Breast epithelium (tissue), 4 donors: ENCODE results near the gene NDOR1. TPM values are rescaled to one million over a fixed set of nuclear protein-coding genes. Genes with fewer than 3 reads are reported as not detected.

Experiments
- DNase-seq, 2 donors: peaks; one replicate each; pipeline ENCODE4 v3.0.0-alpha.2; 2019; ENCODE audit warnings: low spot score in 2 of 2
- H3K27ac ChIP-seq, 2 donors: fragments of 200-600 bp; sonication (generic) in 1 of 2; one replicate each; pipeline ENCODE4 v1.5.1; 2016 to 2019; ENCODE audit warnings: mild to moderate bottlenecking in 1 of 2
- H3K27me3 ChIP-seq, 2 donors: fragments of 200-600 bp; sonication (generic) in 1 of 2; one replicate each; pipeline versions ENCODE4 v1.5.1 to v1.6.0; 2017 to 2019; ENCODE audit warnings: control low read depth in 1 of 2, mild to moderate bottlenecking in 1 of 2
- H3K36me3 ChIP-seq: fragments of 200-600 bp; one replicate; pipeline ENCODE4 v1.5.1; 2019
- H3K4me1 ChIP-seq, 2 donors: fragments of 200-600 bp; sonication (generic); one replicate each; pipeline ENCODE4 v1.5.1; 2016 to 2019; ENCODE audit warnings: control low read depth in 1 of 2
- H3K4me3 ChIP-seq, 3 donors: fragments of 200-600 bp; sonication (generic); 1 replicate in 2 of 3; 2 replicates in 1 of 3; pipeline ENCODE4 v1.5.1; 2016 to 2019; ENCODE audit warnings: mild to moderate bottlenecking in 3 of 3, moderate library complexity in 2 of 3
- H3K9me3 ChIP-seq, 2 donors: fragments of 200-600 bp; sonication (generic) in 1 of 2; one replicate each; pipeline ENCODE4 v1.5.1; 2016 to 2019; ENCODE audit warnings: control low read depth in 1 of 2
- POLR2A ChIP-seq: fragments of 450-650 bp; IDR thresholded peaks from one replicate; pipeline ENCODE4 v1.6.1; 2016; ENCODE audit warnings: antibody characterized with exemption, mild to moderate bottlenecking, moderate library complexity
- POLR2AphosphoS5 ChIP-seq, 3 donors: sonication (generic); formaldehyde crosslinking; IDR thresholded peaks; one replicate each; pipeline ENCODE4 v1.6.1; 2017; ENCODE audit warnings: antibody characterized with exemption in 3 of 3
- intact Hi-C: fragments of 100-400 bp; cut with DNase I; formaldehyde crosslinking; loops from one replicate; pipeline ENCODE4 v1.15.1; 2023; ENCODE audit warnings: low total_unique reads
- total RNA-seq, 3 donors: library from RNA; depleted of rRNA; stranded (reverse); fragments of >200 nt; gene quantifications; one replicate each; pipeline ENCODE4 v1.1.0, GENCODE V29; 2016
- TF ChIP-seq, protein P1 (sequence below), 3 donors: fragments of 450-650 bp; IDR thresholded peaks; one replicate each; pipeline ENCODE4 v1.5.1; 2016 to 2017; ENCODE audit warnings: antibody characterized with exemption in 3 of 3, mild to moderate bottlenecking in 3 of 3, moderate library complexity in 3 of 3

NDOR1 gene
- total RNA-seq, 3 donors from 2014 or later = 4.6 to 9.5 (median 7.2) TPM

GRCh38 chr9:137232101-137232500, 26.6 kb downstream of the NDOR1 start:
- Histone ChIP-seq H3K27me3 (peaks cover 27 to 80% of the 10 kb centered on the region in 2 donors), H3K9me3 (no peaks in the 10 kb centered on the region), H3K36me3 (no peaks in the 10 kb centered on the region), H3K4me1 (peaks cover 0 to 13% of the 10 kb centered on the region in 2 donors), H3K27ac (no peak overlapping the region), H3K4me3 (no peak overlapping the region)
- intact Hi-C loops = loop anchor here (10.0 kb wide), 1 partner anchor 117 kb away; the partner anchor contains the start of gene DPP7
- TF ChIP-seq POLR2AphosphoS5 (IDR thresholded peaks at IDR 0.05) (no peak), POLR2A (no peak)
- TF ChIP-seq, protein P1, sequence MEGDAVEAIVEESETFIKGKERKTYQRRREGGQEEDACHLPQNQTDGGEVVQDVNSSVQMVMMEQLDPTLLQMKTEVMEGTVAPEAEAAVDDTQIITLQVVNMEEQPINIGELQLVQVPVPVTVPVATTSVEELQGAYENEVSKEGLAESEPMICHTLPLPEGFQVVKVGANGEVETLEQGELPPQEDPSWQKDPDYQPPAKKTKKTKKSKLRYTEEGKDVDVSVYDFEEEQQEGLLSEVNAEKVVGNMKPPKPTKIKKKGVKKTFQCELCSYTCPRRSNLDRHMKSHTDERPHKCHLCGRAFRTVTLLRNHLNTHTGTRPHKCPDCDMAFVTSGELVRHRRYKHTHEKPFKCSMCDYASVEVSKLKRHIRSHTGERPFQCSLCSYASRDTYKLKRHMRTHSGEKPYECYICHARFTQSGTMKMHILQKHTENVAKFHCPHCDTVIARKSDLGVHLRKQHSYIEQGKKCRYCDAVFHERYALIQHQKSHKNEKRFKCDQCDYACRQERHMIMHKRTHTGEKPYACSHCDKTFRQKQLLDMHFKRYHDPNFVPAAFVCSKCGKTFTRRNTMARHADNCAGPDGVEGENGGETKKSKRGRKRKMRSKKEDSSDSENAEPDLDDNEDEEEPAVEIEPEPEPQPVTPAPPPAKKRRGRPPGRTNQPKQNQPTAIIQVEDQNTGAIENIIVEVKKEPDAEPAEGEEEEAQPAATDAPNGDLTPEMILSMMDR (IDR thresholded peaks at IDR 0.05) = no peak
- no peak for DNase-seq

DNA sequence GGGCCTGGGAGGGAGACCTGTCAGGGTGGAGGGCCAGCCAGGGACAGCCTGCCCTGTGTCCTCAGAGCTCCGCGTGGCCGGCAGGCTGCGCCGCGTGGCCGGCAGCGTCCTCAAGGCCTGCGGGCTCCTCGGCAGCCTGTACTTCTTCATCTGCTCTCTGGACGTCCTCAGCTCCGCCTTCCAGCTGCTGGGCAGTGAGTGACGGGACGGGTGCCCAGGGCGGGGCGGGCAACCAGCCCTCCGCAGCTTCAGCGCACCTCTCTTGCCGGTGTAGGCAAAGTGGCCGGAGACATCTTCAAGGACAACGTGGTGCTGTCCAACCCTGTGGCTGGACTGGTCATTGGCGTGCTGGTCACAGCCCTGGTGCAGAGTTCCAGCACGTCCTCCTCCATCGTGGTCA, 27.0 kb downstream of the NDOR1 start:
- intact Hi-C loops = loop anchor here (10.0 kb wide), 1 partner anchor 118 kb away; the partner anchor contains the start of gene DPP7
- Histone ChIP-seq H3K4me3 (no peak overlapping the region), H3K27ac (no peak overlapping the region), H3K4me1 (peaks cover 0 to 14% of the 10 kb centered on the region in 2 donors), H3K36me3 (no peaks in the 10 kb centered on the region), H3K9me3 (no peaks in the 10 kb centered on the region), H3K27me3 (peaks cover 27 to 80% of the 10 kb centered on the region in 2 donors)
- no peak for DNase-seq
- TF ChIP-seq POLR2AphosphoS5 (IDR thresholded peaks at IDR 0.05) = no peak
- TF ChIP-seq, protein P1 (IDR thresholded peaks at IDR 0.05) = no peak
- no peak for TF ChIP-seq POLR2A

DNA sequence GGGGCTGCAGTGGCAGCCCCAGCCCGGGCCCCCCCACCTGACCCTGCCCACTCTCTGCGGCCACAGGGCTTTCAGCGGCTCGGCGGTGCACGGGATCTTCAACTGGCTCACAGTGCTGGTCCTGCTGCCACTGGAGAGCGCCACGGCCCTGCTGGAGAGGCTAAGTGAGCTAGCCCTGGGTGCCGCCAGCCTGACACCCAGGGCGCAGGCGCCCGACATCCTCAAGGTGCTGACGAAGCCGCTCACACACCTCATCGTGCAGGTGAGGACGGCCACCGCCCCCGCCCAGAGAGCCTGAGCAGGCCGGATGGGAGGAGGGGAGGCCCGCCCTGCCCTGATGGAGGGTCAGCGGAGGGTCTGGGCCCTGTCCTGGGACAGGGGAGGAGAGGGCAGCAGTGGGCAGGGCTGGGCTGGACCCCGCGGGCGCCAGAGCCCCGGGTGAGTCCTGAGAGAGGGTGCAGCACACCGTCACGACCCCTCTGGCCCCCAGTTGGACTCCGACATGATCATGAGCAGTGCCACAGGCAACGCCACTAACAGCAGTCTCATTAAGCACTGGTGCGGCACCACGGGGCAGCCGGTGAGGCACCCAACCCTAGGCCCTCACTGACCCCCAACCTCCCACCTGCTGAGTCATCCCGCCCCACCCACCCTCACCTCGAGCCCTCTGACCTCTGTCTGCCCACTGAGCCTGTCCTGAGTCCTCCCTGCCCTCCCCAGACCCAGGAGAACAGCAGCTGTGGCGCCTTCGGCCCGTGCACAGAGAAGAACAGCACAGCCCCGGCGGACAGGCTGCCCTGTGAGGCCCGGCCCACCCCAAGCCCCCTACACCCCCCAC, 27.9 kb downstream of the NDOR1 start:
- no peaks in the 10 kb centered on the region for H3K36me3 ChIP-seq
- intact Hi-C loops = loop anchor here (10.0 kb wide), 1 partner anchor 119 kb away; the partner anchor contains the start of gene DPP7
- no peak overlapping the region for H3K4me3 ChIP-seq
- TF ChIP-seq POLR2A (no peak), POLR2AphosphoS5 (IDR thresholded peaks at IDR 0.05) (no peak)
- TF ChIP-seq, protein P1 (IDR thresholded peaks at IDR 0.05) = no peak
- H3K27me3 ChIP-seq = peaks cover 27 to 76% of the 10 kb centered on the region in 2 donors
- no peaks in the 10 kb centered on the region for H3K9me3 ChIP-seq
- H3K27ac ChIP-seq = no peak overlapping the region
- no peak for DNase-seq
- peaks cover 0 to 21% of the 10 kb centered on the region in 2 donors for H3K4me1 ChIP-seq

GRCh38 chr9:137234055-137234697, 28.7 kb downstream of the NDOR1 start:
- no peak for TF ChIP-seq POLR2A
- no peak for TF ChIP-seq POLR2AphosphoS5 (IDR thresholded peaks at IDR 0.05)
- TF ChIP-seq, protein P1 (IDR thresholded peaks at IDR 0.05) = no peak

More at GRCh38 chr9:137234055-137234697, 28.7 kb downstream of the NDOR1 start:
- no peak for DNase-seq
- no peak overlapping the region for H3K4me3 ChIP-seq
- no peak overlapping the region for H3K27ac ChIP-seq
- no peaks in the 10 kb centered on the region for H3K9me3 ChIP-seq
- H3K4me1 ChIP-seq = peaks cover 0 to 21% of the 10 kb centered on the region in 2 donors
- intact Hi-C loops = loop anchor here (10.0 kb wide), 1 partner anchor 119 kb away; the partner anchor contains the start of gene DPP7
- peaks cover 27 to 68% of the 10 kb centered on the region in 2 donors for H3K27me3 ChIP-seq
- no peaks in the 10 kb centered on the region for H3K36me3 ChIP-seq
